Amniotic stem cell (primary cell): Measurements from ENCODE around the gene E2F3.
"Not testable (repeated sequence)": the region's sequence is repeated elsewhere in the genome, so short reads cannot be mapped to it uniquely, and the experiment has no call there.

Experiments used
- DNase-seq: peaks from one replicate; lab custom pipeline; 2025; lab: John Stamatoyannopoulos, UW

The E2F3 gene

GRCh38 chr6:20467437-20467836 lies 65.8 kb downstream of the E2F3 start:
- DNase-seq = no peak

- DNase-seq = no peak
Measured at GRCh38 chr6:20468209-20468608, 66.5 kb downstream of the E2F3 start.

- no peak for DNase-seq
Measured at GRCh38 chr6:20472748-20473147, 71.1 kb downstream of the E2F3 start.

- DNase-seq = no peak
Measured at GRCh38 chr6:20473518-20473917, 71.8 kb downstream of the E2F3 start.

- DNase-seq = no peak
Measured at GRCh38 chr6:20474874-20475542, 73.3 kb downstream of the E2F3 start.

GRCh38 chr6:20476501-20477043 lies 74.9 kb downstream of the E2F3 start:
- no peak for DNase-seq

GRCh38 chr6:20477485-20477884 lies 75.8 kb downstream of the E2F3 start:
- DNase-seq = no peak

- no peak for DNase-seq
Measured at GRCh38 chr6:20479060-20479459, 77.4 kb downstream of the E2F3 start.

- no peak for DNase-seq
Measured at GRCh38 chr6:20479526-20479925, 77.8 kb downstream of the E2F3 start.

- no peak for DNase-seq
Measured at GRCh38 chr6:20481281-20481680, 79.6 kb downstream of the E2F3 start.

GRCh38 chr6:20483887-20484497 lies 82.3 kb downstream of the E2F3 start:
- no peak for DNase-seq

- DNase-seq = no peak
Measured at GRCh38 chr6:20486641-20487040, 85.0 kb downstream of the E2F3 start.

- DNase-seq = no peak
Measured at GRCh38 chr6:20487669-20488375, 86.1 kb downstream of the E2F3 start.

GRCh38 chr6:20490591-20490990 lies 88.9 kb downstream of the E2F3 start:
- no peak for DNase-seq

- DNase-seq = no peak
Measured at GRCh38 chr6:20492099-20492498, 90.4 kb downstream of the E2F3 start.

GRCh38 chr6:20497216-20498040 lies 95.7 kb downstream of the E2F3 start:
- DNase-seq = peak; percentile 18

- no peak for DNase-seq
Measured at GRCh38 chr6:20498041-20498385, 96.3 kb downstream of the E2F3 start.

GRCh38 chr6:20509212-20509611 lies 107.5 kb downstream of the E2F3 start:
- DNase-seq = no peak

- no peak for DNase-seq
Measured at GRCh38 chr6:20511852-20512251, 110.2 kb downstream of the E2F3 start.

GRCh38 chr6:20525208-20525607 lies 123.5 kb downstream of the E2F3 start:
- DNase-seq = not testable (repeated sequence)

- DNase-seq = peak; percentile 52
Measured at GRCh38 chr6:20529086-20529448, 127.4 kb downstream of the E2F3 start.

GRCh38 chr6:20532881-20533280 lies 131.2 kb downstream of the E2F3 start:
- DNase-seq = no peak
